ENCODE results near the gene MYOC. TPM values are rescaled to one million over a fixed set of nuclear protein-coding genes. Genes with fewer than 3 reads are reported as not detected.

Gene MYOC
- 0.13 and 0.37 TPM in 2 replicates for total RNA-seq

DNA sequence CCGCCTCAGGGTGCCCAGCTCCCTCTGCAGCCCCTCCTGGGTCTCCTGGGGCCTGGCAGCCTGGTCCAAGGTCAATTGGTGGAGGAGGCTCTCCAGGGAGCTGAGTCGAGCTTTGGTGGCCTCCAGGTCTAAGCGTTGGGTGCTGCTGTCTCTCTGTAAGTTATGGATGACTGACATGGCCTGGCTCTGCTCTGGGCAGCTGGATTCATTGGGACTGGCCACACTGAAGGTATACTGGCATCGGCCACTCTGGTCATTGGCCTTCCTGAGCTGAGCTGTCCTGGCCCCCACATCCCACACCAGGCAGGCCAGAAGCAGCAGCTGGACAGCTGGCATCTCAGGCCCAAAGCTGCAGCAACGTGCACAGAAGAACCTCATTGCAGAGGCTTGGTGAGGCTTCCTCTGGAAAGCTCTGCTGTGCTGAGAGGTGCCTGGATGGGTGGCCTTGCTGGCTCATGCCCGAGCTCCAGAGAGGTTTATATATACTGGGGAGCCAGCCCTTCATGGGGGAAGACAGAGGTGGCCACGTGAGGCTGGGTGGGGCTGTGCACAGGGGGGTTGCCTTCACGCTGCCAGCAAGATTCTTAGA lies at the start of gene MYOC:
Gene MYOC (minus strand): TSS at position 455 of the 589 bp plus-strand sequence. CDS start 77 bp downstream, at position 378.

DNA sequence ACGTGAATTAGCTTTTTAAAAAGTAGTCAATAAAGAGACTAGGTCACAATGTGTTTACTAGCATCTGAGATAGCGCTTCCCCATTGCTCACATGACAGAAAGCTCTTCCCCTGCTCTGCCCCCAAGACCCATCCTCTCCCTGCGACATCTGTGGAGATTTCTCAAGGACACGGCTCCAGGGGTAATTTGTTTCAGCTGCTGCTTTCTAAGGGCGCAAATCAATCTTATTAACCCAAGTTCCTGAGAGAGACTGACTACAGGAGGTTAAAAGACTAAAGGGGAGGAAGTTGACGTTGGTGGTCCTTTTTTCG lies 30.4 kb downstream of the MYOC start, which contains the start of gene MYOCOS:
Gene MYOCOS (plus strand): TSS at position 92 of the 311 bp plus-strand sequence. CDS start 1,641 bp downstream, outside the sequence.

Other genes with a start within 250 kb of the MYOC start
- 47.7 and 57.8 TPM in 2 replicates for gene PRRC2C, start 167.2 kb downstream of the MYOC start, total RNA-seq
- 0.06 TPM in 1 of 2 replicates, not detected in the other for gene MYOCOS, start 30.4 kb downstream of the MYOC start, total RNA-seq
- gene VAMP4, start 89.4 kb upstream of the MYOC start, total RNA-seq, result 8.6 and 10.9 TPM in 2 replicates
- 22.1 and 29.9 TPM in 2 replicates for gene METTL13, start 129.0 kb upstream of the MYOC start, total RNA-seq
- gene DNM3, start 188.8 kb upstream of the MYOC start, total RNA-seq, result 1.1 and 1.2 TPM in 2 replicates

Data from aortic smooth muscle cell (primary cell).